ENCODE data around the gene CNGA2.

The CNGA2 gene

GRCh38 chrX:151754047-151754429, 19.5 kb downstream of the CNGA2 start:
- DNase-seq: no peak

GRCh38 chrX:151754641-151755215, 20.2 kb downstream of the CNGA2 start:
- no peak for DNase-seq

GRCh38 chrX:151759041-151759708, 24.6 kb downstream of the CNGA2 start:
- DNase-seq: no peak

- DNase-seq: no peak
These were observed 28.3 kb downstream of the CNGA2 start for GRCh38 chrX:151762802-151763201.

- DNase-seq: no peak
These were observed 29.2 kb downstream of the CNGA2 start for GRCh38 chrX:151763711-151764110.

GRCh38 chrX:151765026-151765425, 30.5 kb downstream of the CNGA2 start:
- no peak for DNase-seq

GRCh38 chrX:151771726-151772125, 37.2 kb downstream of the CNGA2 start:
- DNase-seq: no peak

- DNase-seq: no peak
These were observed 38.9 kb downstream of the CNGA2 start for GRCh38 chrX:151773434-151773833.

GRCh38 chrX:151774421-151774820, 39.9 kb downstream of the CNGA2 start:
- DNase-seq: no peak

- DNase-seq: no peak
These were observed 41.7 kb downstream of the CNGA2 start for GRCh38 chrX:151776181-151776731.

GRCh38 chrX:151776936-151777335, 42.4 kb downstream of the CNGA2 start:
- DNase-seq: no peak

GRCh38 chrX:151779258-151779657, 44.7 kb downstream of the CNGA2 start:
- DNase-seq: no peak

- DNase-seq: no peak
These were observed 46.1 kb downstream of the CNGA2 start for GRCh38 chrX:151780621-151781020.

- DNase-seq: no peak
These were observed 54.7 kb downstream of the CNGA2 start for GRCh38 chrX:151789179-151789800.

GRCh38 chrX:151790481-151791160, 56.1 kb downstream of the CNGA2 start:
- DNase-seq: no peak

GRCh38 chrX:151791961-151792360, 57.4 kb downstream of the CNGA2 start:
- no peak for DNase-seq

GRCh38 chrX:151792505-151792904, 58.0 kb downstream of the CNGA2 start:
- DNase-seq: no peak

- no peak for DNase-seq
These were observed 59.3 kb downstream of the CNGA2 start for GRCh38 chrX:151793886-151794285.

All from stimulated activated CD4-positive, alpha-beta T cell treated with anti-CD3 and anti-CD28 coated beads, Interleukin-4, amount 100 ng/mL, for 4 hours (primary cell).